Adipose tissue (tissue), 3 donors: ENCODE measurements around the gene FN1. TPM values are rescaled to one million over a fixed set of nuclear protein-coding genes. Genes with fewer than 3 reads are reported as not detected.
"Not testable (repeated sequence)": the region's sequence is repeated elsewhere in the genome, so short reads cannot be mapped to it uniquely, and the experiment has no call there.

Experiments
- H3K27ac ChIP-seq: one replicate; pipeline ENCODE4 v1.5.1; 2013; ENCODE audit warnings: low read depth, low read length
- WGBS, 3 donors: extraction: QIAGEN DNeasy Blood & Tissue Kit; methylation state at CpG; one replicate each; pipeline ENCODE4 v1.1.7; 2013; 5-methylcytosine and 5-hydroxymethylcytosine counted together
- polyA plus RNA-seq, 3 donors: library from polyadenylated mRNA; stranded (reverse); fragments of 200-250 nt; gene quantifications; one replicate each; pipeline ENCODE4 v1.2.3, GENCODE V29; 2013
- donor health status: healthy with polysubstance abuse.
- donor health status: Bipolar disorder and iron deficiency.
- donor health status: healthy.

Gene FN1
- polyA plus RNA-seq, 3 donors: 19.0 to 76.8 (median 51.9) TPM

- 88 to 94% (median 94%) methylated on average over 5 of the region's 5 CpGs for WGBS, 3 donors
- no peak overlapping the region for H3K27ac ChIP-seq
Observed at GRCh38 chr2:215332872-215333595, 102.8 kb downstream of the FN1 start.

- H3K27ac ChIP-seq: no peak overlapping the region
- WGBS, 3 donors: 88 to 93% (median 93%) methylated on average over 5 of the region's 5 CpGs
Observed at GRCh38 chr2:215328066-215328465, 107.8 kb downstream of the FN1 start.

GRCh38 chr2:215324811-215325210 is 111.1 kb downstream of the FN1 start:
- H3K27ac ChIP-seq: no peak overlapping the region
- WGBS, 3 donors: 69 to 77% (median 69%) methylated on average over 6 of the region's 6 CpGs

- H3K27ac ChIP-seq: no peak overlapping the region
- WGBS, 3 donors: 90 to 93% (median 92%) methylated on average over 7 of the region's 7 CpGs
Observed at GRCh38 chr2:215320679-215321078, 115.2 kb downstream of the FN1 start.

- H3K27ac ChIP-seq: no peak overlapping the region
- WGBS, 3 donors: 91 to 93% (median 91%) methylated on average over 3 of the region's 3 CpGs
Observed at GRCh38 chr2:215320102-215320501, 115.8 kb downstream of the FN1 start.

- 96 to 98% (median 97%) methylated on average over 5 of the region's 5 CpGs for WGBS, 3 donors
- no peak overlapping the region for H3K27ac ChIP-seq
Observed at GRCh38 chr2:215319500-215319899, 116.4 kb downstream of the FN1 start.

GRCh38 chr2:215316336-215316735 is 119.5 kb downstream of the FN1 start:
- 86 to 95% (median 91%) methylated on average over 2 of the region's 2 CpGs for WGBS, 3 donors

GRCh38 chr2:215315301-215315700 is 120.6 kb downstream of the FN1 start:
- 95 to 98% (median 97%) methylated on average over 2 of the region's 2 CpGs for WGBS, 3 donors

More at GRCh38 chr2:215316336-215316735, 119.5 kb downstream of the FN1 start:
- no peak overlapping the region for H3K27ac ChIP-seq

GRCh38 chr2:215314896-215315295 is 121.0 kb downstream of the FN1 start:
- 69 to 73% (median 69%) methylated on average over 1 of the region's 1 CpG for WGBS, 3 donors

More at GRCh38 chr2:215315301-215315700, 120.6 kb downstream of the FN1 start:
- H3K27ac ChIP-seq: no peak overlapping the region

GRCh38 chr2:215313255-215313613 is 122.6 kb downstream of the FN1 start:
- 72 to 91% (median 81%) methylated on average over 4 of the region's 4 CpGs for WGBS, 3 donors
- no peak overlapping the region for H3K27ac ChIP-seq

More at GRCh38 chr2:215314896-215315295, 121.0 kb downstream of the FN1 start:
- H3K27ac ChIP-seq: no peak overlapping the region

- WGBS, 3 donors: 0 to 1% (median 1%) methylated on average over 39 to 64 of the region's 64 CpGs
- peak within 1 kb of the TSS; percentile 79 for H3K27ac ChIP-seq
Observed at GRCh38 chr2:215311625-215312396, 124.1 kb downstream of the FN1 start, which contains the start of gene ATIC. Gene ATIC (plus strand): TSS chr2:215312059. CDS start chr2:215312143, 84 bp downstream.

GRCh38 chr2:215311259-215311624 is 124.6 kb downstream of the FN1 start:
- not testable (repeated sequence) for H3K27ac ChIP-seq
- WGBS, 3 donors: 42 to 52% (median 52%) methylated on average over 13 of the region's 13 CpGs

Other genes starting within 250 kb of the FN1 start
- 10 to 100 TPM; 57.6 to 82.7 (median 67.7) TPM for gene ATIC, start 124.0 kb downstream of the FN1 start, polyA plus RNA-seq